Muscle of back (tissue), 11 donors: Measurements from ENCODE around the gene SUSD6. TPM values are rescaled to one million over a fixed set of nuclear protein-coding genes. Genes with fewer than 3 reads are reported as not detected.
A peak's percentile ranks its signal among the peaks of the same experiment; 100 is the strongest.
"Not testable (repeated sequence)": the region's sequence is repeated elsewhere in the genome, so short reads cannot be mapped to it uniquely, and the experiment has no call there.

ENCODE experiments used
- DNase-seq, 3 donors: peaks; one replicate each; pipeline versions ENCODE4 v3.0.0 to v3.0.0-alpha.2; 2013
- polyA plus RNA-seq, 10 donors: library from polyadenylated mRNA; unstranded; fragments of 120-200 nt; gene quantifications; one replicate each; pipeline ENCODE4 v1.2.1, GENCODE V29; 2013; ENCODE audit not compliant: insufficient read length in 10 of 10

Gene SUSD6
- polyA plus RNA-seq, 10 donors = 15.2 to 20.8 (median 18.3) TPM

- no peak for DNase-seq
Measured at GRCh38 chr14:69693801-69694729, 82.7 kb downstream of the SUSD6 start.

- DNase-seq = peak in 1 of 3 donors; percentile 34
Measured at GRCh38 chr14:69694730-69695281, 83.4 kb downstream of the SUSD6 start.

- DNase-seq = peak in 1 of 3 donors; percentile 62
Measured at GRCh38 chr14:69695322-69696203, 84.2 kb downstream of the SUSD6 start.

- no peak for DNase-seq
Measured at GRCh38 chr14:69696204-69696527, 84.8 kb downstream of the SUSD6 start.

- no peak for DNase-seq
Measured at GRCh38 chr14:69696633-69697557, 85.5 kb downstream of the SUSD6 start.

GRCh38 chr14:69698572-69698971 lies 87.2 kb downstream of the SUSD6 start:
- DNase-seq = no peak

GRCh38 chr14:69699243-69699642 lies 87.8 kb downstream of the SUSD6 start:
- not testable (repeated sequence) for DNase-seq

- no peak for DNase-seq
Measured at GRCh38 chr14:69699748-69700303, 88.4 kb downstream of the SUSD6 start.

GRCh38 chr14:69700575-69700974 lies 89.2 kb downstream of the SUSD6 start:
- no peak for DNase-seq

GRCh38 chr14:69701291-69701690 lies 89.9 kb downstream of the SUSD6 start:
- no peak for DNase-seq

GRCh38 chr14:69701857-69702256 lies 90.5 kb downstream of the SUSD6 start:
- no peak for DNase-seq

GRCh38 chr14:69703047-69704039 lies 91.9 kb downstream of the SUSD6 start:
- no peak for DNase-seq

GRCh38 chr14:69704319-69704718 lies 92.9 kb downstream of the SUSD6 start:
- no peak for DNase-seq

GRCh38 chr14:69705706-69706105 lies 94.3 kb downstream of the SUSD6 start:
- DNase-seq = no peak

- no peak for DNase-seq
Measured at GRCh38 chr14:69708049-69708448, 96.7 kb downstream of the SUSD6 start.

GRCh38 chr14:69708586-69709560 lies 97.5 kb downstream of the SUSD6 start:
- no peak for DNase-seq

GRCh38 chr14:69710378-69710777 lies 99.0 kb downstream of the SUSD6 start:
- peak in 1 of 3 donors; percentile 39 for DNase-seq

- peak; percentile 80 to 92 (median 82) for DNase-seq
Measured at GRCh38 chr14:69711065-69711464, 99.7 kb downstream of the SUSD6 start.
